ENCODE measurements around the gene LGR5. TPM values are rescaled to one million over a fixed set of nuclear protein-coding genes. Genes with fewer than 3 reads are reported as not detected.

Gene LGR5
- total RNA-seq, 1 experiment from 2014 or later = 4.5 TPM

GRCh38 chr12:71456990-71457389 is 17.4 kb downstream of the LGR5 start:
- CTCF ChIA-PET = no interaction called here

DNA sequence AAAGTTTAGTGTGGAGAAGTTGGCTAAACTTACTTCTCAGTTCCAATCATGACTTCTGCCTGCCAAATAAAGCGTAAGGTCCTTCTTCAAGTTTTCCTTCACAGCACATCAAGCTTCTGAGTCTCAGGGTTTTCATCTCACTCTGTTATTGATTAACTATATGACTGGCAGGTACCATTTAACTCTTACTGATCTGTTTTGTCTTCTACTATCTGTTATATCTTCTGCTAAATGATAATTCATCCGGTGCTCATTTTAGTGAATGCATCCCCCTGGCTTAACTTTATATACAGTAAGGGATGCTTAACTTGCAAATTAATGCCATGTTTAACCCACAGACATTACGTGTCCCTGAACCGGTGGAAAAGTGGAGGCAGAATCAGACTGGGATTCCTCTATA is 20.7 kb downstream of the LGR5 start:
- Histone ChIP-seq H3K27me3 (replicated peaks; ENCODE audit: insufficient read depth, low read depth, low read length, poor library complexity) (no peaks in the 10 kb centered on the region), H3K9me3 (ENCODE audit: low read depth, low read length, poor library complexity, severe bottlenecking) (no peaks in the 10 kb centered on the region), H3K4me1 (ENCODE audit: insufficient read depth, low read length, poor library complexity, severe bottlenecking) (peaks cover 19% of the 10 kb centered on the region), H3K36me3 (ENCODE audit: insufficient read depth, low read length, poor library complexity, severe bottlenecking) (no peaks in the 10 kb centered on the region), H3K27ac (ENCODE audit: low read depth, low read length, poor library complexity, severe bottlenecking) (no peak overlapping the region), H3K4me3 (ENCODE audit: low read depth, low read length, poor library complexity, severe bottlenecking) (no peak overlapping the region)
- TF ChIP-seq EZH2 (IDR thresholded peaks at IDR 0.05; ENCODE audit: borderline replicate concordance, low read depth, low read length, poor library complexity, severe bottlenecking) = no peak
- TF ChIP-seq, protein P1, sequence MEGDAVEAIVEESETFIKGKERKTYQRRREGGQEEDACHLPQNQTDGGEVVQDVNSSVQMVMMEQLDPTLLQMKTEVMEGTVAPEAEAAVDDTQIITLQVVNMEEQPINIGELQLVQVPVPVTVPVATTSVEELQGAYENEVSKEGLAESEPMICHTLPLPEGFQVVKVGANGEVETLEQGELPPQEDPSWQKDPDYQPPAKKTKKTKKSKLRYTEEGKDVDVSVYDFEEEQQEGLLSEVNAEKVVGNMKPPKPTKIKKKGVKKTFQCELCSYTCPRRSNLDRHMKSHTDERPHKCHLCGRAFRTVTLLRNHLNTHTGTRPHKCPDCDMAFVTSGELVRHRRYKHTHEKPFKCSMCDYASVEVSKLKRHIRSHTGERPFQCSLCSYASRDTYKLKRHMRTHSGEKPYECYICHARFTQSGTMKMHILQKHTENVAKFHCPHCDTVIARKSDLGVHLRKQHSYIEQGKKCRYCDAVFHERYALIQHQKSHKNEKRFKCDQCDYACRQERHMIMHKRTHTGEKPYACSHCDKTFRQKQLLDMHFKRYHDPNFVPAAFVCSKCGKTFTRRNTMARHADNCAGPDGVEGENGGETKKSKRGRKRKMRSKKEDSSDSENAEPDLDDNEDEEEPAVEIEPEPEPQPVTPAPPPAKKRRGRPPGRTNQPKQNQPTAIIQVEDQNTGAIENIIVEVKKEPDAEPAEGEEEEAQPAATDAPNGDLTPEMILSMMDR (conservative IDR thresholded peaks at IDR 0.05; ENCODE audit: low read depth, low read length) = no peak
- intact Hi-C loops (cut with micrococcal nuclease; ENCODE audit: unreplicated experiment) = no loop called here
- ChIA-PET POLR2A (ENCODE audit: low non-redundant PET) (no interaction called here), CTCF (no interaction called here)
- no TSS peak for BruUV-seq (replicated peaks)
- DNase-seq (ENCODE audit: low spot score) = no peak

More at GRCh38 chr12:71456990-71457389, 17.4 kb downstream of the LGR5 start:
- TF ChIP-seq, protein P1 (conservative IDR thresholded peaks at IDR 0.05; ENCODE audit: low read depth, low read length) = no peak
- TF ChIP-seq EZH2 (IDR thresholded peaks at IDR 0.05; ENCODE audit: borderline replicate concordance, low read depth, low read length, poor library complexity, severe bottlenecking) = no peak
- BruUV-seq (replicated peaks) = no TSS peak
- Histone ChIP-seq H3K4me1 (ENCODE audit: insufficient read depth, low read length, poor library complexity, severe bottlenecking) (peaks cover 19% of the 10 kb centered on the region), H3K4me3 (ENCODE audit: low read depth, low read length, poor library complexity, severe bottlenecking) (no peak overlapping the region), H3K36me3 (ENCODE audit: insufficient read depth, low read length, poor library complexity, severe bottlenecking) (no peaks in the 10 kb centered on the region), H3K27me3 (replicated peaks; ENCODE audit: insufficient read depth, low read depth, low read length, poor library complexity) (no peaks in the 10 kb centered on the region), H3K9me3 (ENCODE audit: low read depth, low read length, poor library complexity, severe bottlenecking) (no peaks in the 10 kb centered on the region), H3K27ac (ENCODE audit: low read depth, low read length, poor library complexity, severe bottlenecking) (no peak overlapping the region)
- no peak for DNase-seq (ENCODE audit: low spot score)
- intact Hi-C loops (cut with micrococcal nuclease; ENCODE audit: unreplicated experiment) = no loop called here
- POLR2A ChIA-PET (ENCODE audit: low non-redundant PET) = interaction anchor here (0.7 kb wide), 1 partner anchor 183 kb away, joined by 3 read pairs; no protein-coding TSS in a partner anchor

- Histone ChIP-seq H3K9me3 (ENCODE audit: low read depth, low read length, poor library complexity, severe bottlenecking) (no peaks in the 10 kb centered on the region), H3K36me3 (ENCODE audit: insufficient read depth, low read length, poor library complexity, severe bottlenecking) (no peaks in the 10 kb centered on the region), H3K27ac (ENCODE audit: low read depth, low read length, poor library complexity, severe bottlenecking) (no peak overlapping the region), H3K4me3 (ENCODE audit: low read depth, low read length, poor library complexity, severe bottlenecking) (no peak overlapping the region), H3K27me3 (replicated peaks; ENCODE audit: insufficient read depth, low read depth, low read length, poor library complexity) (no peaks in the 10 kb centered on the region), H3K4me1 (ENCODE audit: insufficient read depth, low read length, poor library complexity, severe bottlenecking) (peaks cover 16% of the 10 kb centered on the region)
- intact Hi-C loops (cut with micrococcal nuclease; ENCODE audit: unreplicated experiment) = no loop called here
- ChIA-PET POLR2A (ENCODE audit: low non-redundant PET) (no interaction called here), CTCF (no interaction called here)
- BruUV-seq (replicated peaks) = no TSS peak
- no peak for DNase-seq (ENCODE audit: low spot score)
- TF ChIP-seq EZH2 (IDR thresholded peaks at IDR 0.05; ENCODE audit: borderline replicate concordance, low read depth, low read length, poor library complexity, severe bottlenecking) = no peak
- TF ChIP-seq, protein P1 (conservative IDR thresholded peaks at IDR 0.05; ENCODE audit: low read depth, low read length) = no peak
These were observed 21.4 kb downstream of the LGR5 start for GRCh38 chr12:71460850-71461609.

All from A673 (cell line).